PC-9 (cell line): ENCODE measurements around the gene FAM43B. TPM values are rescaled to one million over a fixed set of nuclear protein-coding genes. Genes with fewer than 3 reads are reported as not detected.

Source experiments
- BruUV-seq: library from RNA; stranded (reverse); fragments of 400-500 nt; replicated peaks from 2 replicates; lab custom pipeline; 2021; lab: Mats Ljungman, UMichigan
- CTCF ChIA-PET: fragments of 300-600 bp; sonication (Branson Sonifier 250); formaldehyde crosslinking; loops from one replicate; lab custom pipeline; 2022; ENCODE audit warnings: antibody characterized with exemption; lab: Charles Lee
- POLR2A ChIA-PET: fragments of 300-600 bp; sonication (Branson Sonifier 250); formaldehyde crosslinking; loops from one replicate; lab custom pipeline; 2022; ENCODE audit warnings: antibody characterized with exemption; ENCODE audit not compliant: unreplicated experiment; lab: Charles Lee
- DNase-seq, 2 experiments: peaks; one replicate each; pipeline versions ENCODE4 v3.0.0 to v3.0.0-alpha.2; 2015 to 2022; ENCODE audit warnings: mixed read lengths in 1 of 2
- H2AFZ ChIP-seq: fragments of 200-600 bp; sonication (generic); 2 replicates; pipeline ENCODE4 v1.8.1; 2017; ENCODE audit warnings: antibody characterized with exemption
- H3F3A ChIP-seq: fragments of 200-600 bp; sonication (generic); 2 replicates; pipeline ENCODE4 v1.8.1; 2017; ENCODE audit warnings: antibody characterized with exemption, mild to moderate bottlenecking, low read depth; ENCODE audit not compliant: insufficient read depth
- H3K27ac ChIP-seq: fragments of 200-600 bp; sonication (generic); 2 replicates; pipeline ENCODE4 v1.6.1; 2016; ENCODE audit warnings: mixed run types
- H3K27me3 ChIP-seq: fragments of 200-600 bp; sonication (generic); 2 replicates; pipeline ENCODE4 v1.6.1; 2016; ENCODE audit warnings: low read depth, mixed run types; ENCODE audit not compliant: insufficient read depth
- H3K36me3 ChIP-seq: fragments of 200-600 bp; sonication (generic); 2 replicates; pipeline ENCODE4 v1.6.1; 2016; ENCODE audit warnings: low read depth, mixed run types
- H3K4me1 ChIP-seq: fragments of 200-600 bp; sonication (generic); replicated peaks from 2 replicates; pipeline ENCODE4 v1.6.1; 2016; ENCODE audit warnings: mixed run types; ENCODE audit not compliant: insufficient read depth
- H3K4me2 ChIP-seq: fragments of 200-600 bp; sonication (generic); 2 replicates; pipeline ENCODE4 v1.6.1; 2017; ENCODE audit warnings: mixed run types
- H3K4me3 ChIP-seq: fragments of 200-600 bp; sonication (generic); 2 replicates; pipeline ENCODE4 v1.6.1; 2016; ENCODE audit warnings: mixed run types
- H3K79me2 ChIP-seq: fragments of 200-600 bp; sonication (generic); 2 replicates; pipeline ENCODE4 v1.6.1; 2017; ENCODE audit warnings: low read depth, mixed run types
- H3K9me2 ChIP-seq: fragments of 200-600 bp; sonication (generic); 2 replicates; pipeline ENCODE4 v1.8.1; 2017; ENCODE audit warnings: mild to moderate bottlenecking; ENCODE audit not compliant: insufficient read depth
- H3K9me3 ChIP-seq: fragments of 200-600 bp; sonication (generic); 2 replicates; pipeline ENCODE4 v1.8.1; 2016; ENCODE audit warnings: low read depth; ENCODE audit not compliant: insufficient read depth
- H4K20me1 ChIP-seq: fragments of 200-600 bp; sonication (generic); 2 replicates; pipeline ENCODE4 v1.8.1; 2017; ENCODE audit not compliant: insufficient read depth
- CTCF ChIP-seq: fragments of 200-600 bp; sonication (generic); conservative IDR thresholded peaks from 2 replicates; pipeline ENCODE4 v1.6.1; 2017; ENCODE audit warnings: mixed run types, antibody characterized with exemption, mild to moderate bottlenecking, moderate library complexity
- EZH2 ChIP-seq: fragments of 200-600 bp; sonication (generic); IDR thresholded peaks from 2 replicates; pipeline ENCODE4 v1.8.0; 2017; ENCODE audit warnings: antibody characterized with exemption, low read depth
- intact Hi-C: fragments of 100-400 bp; cut with micrococcal nuclease; formaldehyde crosslinking; loops from one replicate; pipeline ENCODE4 v1.10.0; 2022; ENCODE audit not compliant: unreplicated experiment
- total RNA-seq: library from RNA; stranded (reverse); gene quantifications from 2 replicates; pipeline ENCODE4 v1.2.3, GENCODE V29; 2021

FAM43B gene
- total RNA-seq, 1 experiment from 2014 or later = not detected

- POLR2A ChIA-PET = no interaction called here
- DNase-seq = peak in 1 of 2 experiments; percentile 61
- H3K9me2 ChIP-seq = no peaks in the 10 kb centered on the region
These were observed 35.3 kb downstream of the FAM43B start for GRCh38 chr1:20587661-20588053.

GRCh38 chr1:20588634-20589225 lies 36.4 kb downstream of the FAM43B start, which contains the start of gene CDA:
TSS of gene CDA (plus strand) at chr1:20589097. CDS start at chr1:20589130, 33 bp downstream.
- Histone ChIP-seq H3K4me1 (peaks cover 9% of the 10 kb centered on the region), H3F3A (peaks cover 14% of the 10 kb centered on the region; the same call in 1 of the 2 replicates), H3K36me3 (no peaks in the 10 kb centered on the region), H3K9me3 (no peaks in the 10 kb centered on the region), H2AFZ (peak within 1 kb of the TSS; percentile 72), H4K20me1 (no peaks in the 10 kb centered on the region), H3K4me2 (peak within 1 kb of the TSS; percentile 93), H3K27ac (peak within 1 kb of the TSS; percentile 45), H3K9me2 (no peaks in the 10 kb centered on the region), H3K79me2 (peaks cover 35% of the 10 kb centered on the region), H3K4me3 (peak within 1 kb of the TSS; percentile 76), H3K27me3 (no peaks in the 10 kb centered on the region)
- no TSS peak for BruUV-seq
- CTCF ChIA-PET = interaction anchor here (0.7 to 1.2 kb wide), 2 partner anchors 31 to 46 kb away, joined by 7 to 8 read pairs; no protein-coding TSS in a partner anchor
- POLR2A ChIA-PET = interaction anchor here (0.5 to 1.3 kb wide), 7 partner anchors 15 to 602 kb away, joined by 3 to 20 read pairs (median 3); no protein-coding TSS in a partner anchor
- DNase-seq = peak; percentile 75 to 84
- TF ChIP-seq EZH2 = no peak
- TF ChIP-seq CTCF = no peak
- intact Hi-C loops = loop anchor here (1.0 kb wide), 1 partner anchor 24 kb away; no protein-coding TSS in a partner anchor

More at GRCh38 chr1:20587661-20588053, 35.3 kb downstream of the FAM43B start:
- no peak for TF ChIP-seq EZH2
- TF ChIP-seq CTCF = no peak
- no peaks in the 10 kb centered on the region for H4K20me1 ChIP-seq
- H3K9me3 ChIP-seq = no peaks in the 10 kb centered on the region
- no peak overlapping the region for H2AFZ ChIP-seq
- intact Hi-C loops = no loop called here
- H3F3A ChIP-seq = peaks cover 14% of the 10 kb centered on the region; the same call in 1 of the 2 replicates
- BruUV-seq = no TSS peak
- H3K4me3 ChIP-seq = no peak overlapping the region
- no peaks in the 10 kb centered on the region for H3K36me3 ChIP-seq
- CTCF ChIA-PET = no interaction called here
- H3K4me2 ChIP-seq = no peak overlapping the region
- H3K4me1 ChIP-seq = peaks cover 9% of the 10 kb centered on the region
- 0 out of 2 replicates have a peak overlapping the region, but pooled peaks have one; percentile 32 for H3K27ac ChIP-seq
- H3K79me2 ChIP-seq = peaks cover 35% of the 10 kb centered on the region
- no peaks in the 10 kb centered on the region for H3K27me3 ChIP-seq

- H3K4me2 ChIP-seq = peak overlapping the region; percentile 93
- peak overlapping the region; percentile 72 for H2AFZ ChIP-seq
- peaks cover 9% of the 10 kb centered on the region for H3K4me1 ChIP-seq
- CTCF ChIA-PET = interaction anchor here (0.7 to 1.2 kb wide), 2 partner anchors 11 to 45 kb away, joined by 3 to 8 read pairs; no protein-coding TSS in a partner anchor
- intact Hi-C loops = loop anchor here (1.0 kb wide), 1 partner anchor 23 kb away; no protein-coding TSS in a partner anchor
- POLR2A ChIA-PET = interaction anchor here (0.6 to 1.3 kb wide), 6 partner anchors 24 to 465 kb away, joined by 3 to 20 read pairs (median 3); no protein-coding TSS in a partner anchor
- H3K36me3 ChIP-seq = no peaks in the 10 kb centered on the region
- H3K27me3 ChIP-seq = no peaks in the 10 kb centered on the region
- H3K9me2 ChIP-seq = no peaks in the 10 kb centered on the region
- peaks cover 35% of the 10 kb centered on the region for H3K79me2 ChIP-seq
- H4K20me1 ChIP-seq = no peaks in the 10 kb centered on the region
- peaks cover 14% of the 10 kb centered on the region; the same call in 1 of the 2 replicates for H3F3A ChIP-seq
- TSS peak; percentile 53 for BruUV-seq
- DNase-seq = no peak
- no peaks in the 10 kb centered on the region for H3K9me3 ChIP-seq
- no peak for TF ChIP-seq CTCF
- peak overlapping the region; percentile 45 for H3K27ac ChIP-seq
- H3K4me3 ChIP-seq = peak overlapping the region; percentile 76
These were observed 37.2 kb downstream of the FAM43B start for GRCh38 chr1:20589331-20590278.
